Esophagus muscularis mucosa (tissue), 4 donors: ENCODE data around the gene FOXD4L6. TPM values are rescaled to one million over a fixed set of nuclear protein-coding genes. Genes with fewer than 3 reads are reported as not detected.

Experiments
- total RNA-seq, 4 donors: library from RNA; depleted of rRNA; stranded (reverse); fragments of >200 nt; gene quantifications; one replicate each; pipeline versions ENCODE4 v1.1.0 to v1.2.1, GENCODE V29; 2016

Gene FOXD4L6
- total RNA-seq, 4 donors from 2014 or later, result 0.33 TPM; not detected in 3

Other genes with a start within 250 kb of the FOXD4L6 start
- gene ZNG1F, start 60.6 kb upstream of the FOXD4L6 start, total RNA-seq, result 10 to 100 TPM in 1 of 4 donors, 1 to 10 TPM in 3; 3.8 to 10.8 (median 5.9) TPM